Stomach (tissue), 4 donors: ENCODE measurements around the gene IPO5.

Experiments used
- CTCF ChIP-seq, 7 experiments: fragments of 450-650 bp in 4 of 7; fragments of 200-600 bp in 3 of 7; sonication (generic) in 3 of 7; IDR thresholded peaks; one replicate each; pipeline ENCODE4 v1.5.1; 2016 to 2019; ENCODE audit warnings: antibody characterized with exemption in 7 of 7, control low read depth in 2 of 7, mild to moderate bottlenecking in 1 of 7
- EP300 ChIP-seq: sonication (generic); formaldehyde crosslinking; IDR thresholded peaks from one replicate; pipeline ENCODE4 v1.6.1; 2017; ENCODE audit warnings: antibody characterized with exemption
- POLR2A ChIP-seq, 4 donors: fragments of 450-650 bp; IDR thresholded peaks; one replicate each; pipeline ENCODE4 v1.6.1; 2016; ENCODE audit warnings: antibody characterized with exemption in 4 of 4, control low read depth in 2 of 4, mild to moderate bottlenecking in 1 of 4, moderate library complexity in 1 of 4
- POLR2AphosphoS5 ChIP-seq, 3 donors: sonication (generic); formaldehyde crosslinking; IDR thresholded peaks; one replicate each; pipeline ENCODE4 v1.6.1; 2016; ENCODE audit warnings: antibody characterized with exemption in 3 of 3

GRCh38 chr13:97951376-97951775 lies 2.1 kb upstream of the IPO5 start:
- TF ChIP-seq EP300 (no peak), CTCF (IDR thresholded peaks at IDR 0.05) (no peak), POLR2AphosphoS5 (IDR thresholded peaks at IDR 0.05) (no peak), POLR2A (IDR thresholded peaks at IDR 0.05) (no peak)
